GM19328 (cell line): ENCODE results near the gene PSPC1.
"Not testable (repeated sequence)": the region's sequence is repeated elsewhere in the genome, so short reads cannot be mapped to it uniquely, and the experiment has no call there.

Source experiments
- ATAC-seq: cut with Tn5 transposase; IDR thresholded peaks from one replicate; pipeline ENCODE4 v1.9.1; 2021; ENCODE audit warnings: mild to moderate bottlenecking, moderate library complexity; ENCODE audit not compliant: unreplicated experiment

Gene PSPC1, protein sequence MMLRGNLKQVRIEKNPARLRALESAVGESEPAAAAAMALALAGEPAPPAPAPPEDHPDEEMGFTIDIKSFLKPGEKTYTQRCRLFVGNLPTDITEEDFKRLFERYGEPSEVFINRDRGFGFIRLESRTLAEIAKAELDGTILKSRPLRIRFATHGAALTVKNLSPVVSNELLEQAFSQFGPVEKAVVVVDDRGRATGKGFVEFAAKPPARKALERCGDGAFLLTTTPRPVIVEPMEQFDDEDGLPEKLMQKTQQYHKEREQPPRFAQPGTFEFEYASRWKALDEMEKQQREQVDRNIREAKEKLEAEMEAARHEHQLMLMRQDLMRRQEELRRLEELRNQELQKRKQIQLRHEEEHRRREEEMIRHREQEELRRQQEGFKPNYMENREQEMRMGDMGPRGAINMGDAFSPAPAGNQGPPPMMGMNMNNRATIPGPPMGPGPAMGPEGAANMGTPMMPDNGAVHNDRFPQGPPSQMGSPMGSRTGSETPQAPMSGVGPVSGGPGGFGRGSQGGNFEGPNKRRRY

DNA sequence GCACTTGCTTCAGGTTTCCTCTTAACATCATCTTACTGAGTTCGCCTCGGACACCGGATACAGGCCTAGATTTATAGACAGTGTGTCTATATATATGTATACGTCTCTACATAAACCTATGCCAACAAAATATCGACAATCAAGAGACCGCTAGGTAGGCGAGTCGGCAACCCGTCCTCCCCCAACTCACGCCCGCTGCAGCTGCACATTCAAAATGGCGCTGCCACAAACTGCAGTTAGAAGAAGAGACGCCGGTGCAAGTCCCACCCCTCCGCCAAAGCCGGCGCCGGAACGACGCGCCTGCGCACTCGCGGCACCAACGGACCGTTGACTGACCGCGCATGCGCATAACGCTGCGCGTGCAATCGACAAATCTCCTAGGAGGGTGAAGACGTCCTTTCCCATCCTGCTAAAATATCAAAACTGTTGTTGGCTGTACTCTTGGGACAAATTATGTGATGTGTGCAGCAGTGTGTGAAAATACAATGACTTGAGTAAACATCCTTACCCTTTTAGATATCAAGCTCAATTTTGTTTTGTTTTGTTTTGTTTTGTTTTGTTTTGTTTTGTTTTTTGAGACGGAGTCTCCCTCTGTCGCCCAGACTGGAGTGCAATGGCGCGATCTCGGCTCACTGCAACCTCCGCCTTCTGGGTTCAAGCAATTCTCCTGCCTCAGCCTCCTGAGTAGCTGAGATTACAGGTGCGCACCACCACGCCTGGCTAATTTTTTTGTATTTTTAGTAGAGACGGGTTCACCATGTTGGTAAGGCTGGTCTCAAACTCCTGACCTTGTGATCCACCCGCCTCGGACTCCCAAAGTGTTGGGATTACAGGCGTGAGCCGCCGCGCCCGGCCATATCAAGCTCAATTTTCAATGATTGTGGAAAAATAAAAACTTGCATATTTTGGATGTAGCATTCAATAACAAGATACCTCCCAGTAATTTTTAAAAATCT, at the start of gene PSPC1:
TSS of gene PSPC1 (minus strand) at position 219 of the 956 bp plus-strand sequence. CDS start at position 31, 188 bp downstream.
- peak; percentile 78 for ATAC-seq

DNA sequence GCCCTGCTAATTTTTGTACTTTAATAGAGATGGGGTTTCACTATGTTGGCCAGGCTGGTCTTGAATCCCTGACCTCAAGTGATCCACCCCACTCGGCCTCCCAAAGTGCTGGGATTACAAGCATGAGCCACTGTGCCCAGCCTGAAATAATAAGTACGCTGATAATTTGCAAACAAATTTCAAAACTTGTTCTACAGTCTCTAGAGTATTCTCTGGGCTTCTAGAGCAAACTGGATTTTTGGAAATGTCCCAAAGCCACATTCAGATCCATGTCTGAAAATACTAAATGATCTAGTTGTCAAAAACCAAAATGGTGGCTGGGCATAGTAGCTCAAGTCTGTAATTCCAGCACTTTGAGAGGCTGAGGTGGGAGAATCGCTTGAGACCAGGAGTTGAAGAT, 39.9 kb upstream of the PSPC1 start:
- ATAC-seq = no peak

DNA sequence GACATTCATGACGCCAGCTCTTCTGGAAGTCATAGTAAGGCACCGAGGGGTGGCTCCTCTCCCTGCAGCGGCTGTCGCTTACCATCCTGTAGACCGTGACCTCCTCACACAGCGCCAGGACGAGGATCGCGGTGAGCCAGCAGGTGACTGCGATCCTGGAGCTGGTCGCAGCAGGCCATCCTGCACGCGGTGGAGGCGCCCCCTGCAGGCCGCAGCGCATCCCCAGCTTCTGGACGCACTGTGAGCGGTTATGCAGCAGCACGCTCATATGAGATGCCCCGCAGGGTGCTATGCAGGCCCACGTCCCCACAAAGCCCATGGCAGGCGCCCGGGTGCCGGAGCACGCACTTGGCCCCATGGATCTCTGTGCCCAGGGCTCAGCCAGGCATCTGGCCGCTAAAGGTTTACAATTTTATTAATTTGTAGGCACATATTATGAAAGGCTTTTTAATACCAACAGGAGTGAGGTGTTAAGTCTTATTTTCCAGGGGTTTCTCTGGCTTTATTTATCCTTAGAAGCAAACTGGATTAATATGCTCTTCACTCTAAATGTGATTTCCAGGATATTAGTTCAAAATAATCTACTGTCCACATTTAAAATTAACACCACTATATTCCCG, 35.6 kb upstream of the PSPC1 start:
- ATAC-seq = no peak

DNA sequence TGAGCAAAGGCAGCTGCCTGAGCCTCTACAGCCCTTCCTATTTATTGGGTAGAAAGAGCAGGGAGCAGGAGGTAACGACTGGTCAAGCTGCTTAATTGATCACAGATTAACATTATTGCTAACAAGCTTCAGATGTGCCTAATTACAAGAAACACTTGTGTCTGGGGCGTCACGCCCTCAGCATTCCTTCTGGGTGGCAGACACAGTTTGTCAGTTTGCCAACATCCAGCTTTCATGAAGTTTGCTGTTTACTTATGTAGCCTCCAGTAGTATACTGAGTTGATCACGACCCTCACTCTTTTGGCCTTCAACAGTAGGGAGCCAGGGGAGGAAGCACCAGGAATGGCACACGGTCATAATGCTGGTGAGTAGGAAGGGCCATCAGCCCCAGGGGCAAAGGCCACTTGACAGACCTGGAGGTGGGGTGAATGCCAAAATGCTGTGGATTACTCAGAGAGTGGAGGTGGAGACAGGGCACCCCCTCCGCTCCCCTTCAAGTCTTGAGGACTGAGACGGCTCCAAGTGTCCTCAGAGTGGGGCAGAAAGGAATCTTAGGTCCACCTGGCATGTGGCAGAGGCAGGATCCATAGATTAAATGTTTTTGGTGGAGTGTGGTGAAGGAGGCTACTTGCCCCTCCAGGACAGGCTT, 34.9 kb upstream of the PSPC1 start:
- ATAC-seq = no peak

DNA sequence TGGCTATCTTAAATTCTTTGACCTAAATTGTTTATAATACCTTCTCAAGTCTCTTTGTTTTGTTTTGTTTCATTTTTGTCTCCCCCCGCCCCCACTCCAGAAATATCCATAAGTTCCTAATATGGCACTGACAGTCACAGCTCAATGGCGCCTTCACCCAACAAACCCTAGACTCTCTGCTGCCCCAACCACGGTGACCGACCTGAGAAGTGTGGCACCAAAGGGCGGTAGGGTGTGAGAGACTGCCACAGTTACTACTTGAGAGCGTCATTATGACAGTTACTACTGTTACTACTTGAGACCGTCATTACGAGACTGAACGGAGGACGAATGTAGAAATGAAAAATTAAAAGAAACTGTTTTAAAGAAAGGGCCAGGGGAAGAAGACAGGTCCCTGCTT, 34.4 kb upstream of the PSPC1 start:
- ATAC-seq = no peak

DNA sequence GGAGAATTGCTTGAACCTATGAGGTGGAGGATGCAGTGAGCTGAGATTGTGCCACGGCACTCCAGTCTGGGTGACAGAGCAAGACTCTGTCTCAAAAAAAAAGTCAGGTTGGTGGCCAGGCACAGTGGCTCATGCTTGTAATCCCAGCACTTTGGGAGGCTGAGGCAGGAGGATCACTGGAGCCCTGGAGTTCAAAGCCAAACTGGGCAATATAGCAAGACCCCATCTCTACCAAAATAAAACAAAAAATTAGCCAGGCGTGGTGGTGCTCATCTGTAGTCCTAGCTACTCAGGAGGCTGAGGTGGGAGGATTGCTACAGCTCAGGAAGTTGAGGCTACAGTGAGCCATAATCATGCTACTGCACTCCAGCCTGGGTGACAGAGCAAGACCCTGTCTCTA, 33.1 kb upstream of the PSPC1 start:
- not testable (repeated sequence) for ATAC-seq

DNA sequence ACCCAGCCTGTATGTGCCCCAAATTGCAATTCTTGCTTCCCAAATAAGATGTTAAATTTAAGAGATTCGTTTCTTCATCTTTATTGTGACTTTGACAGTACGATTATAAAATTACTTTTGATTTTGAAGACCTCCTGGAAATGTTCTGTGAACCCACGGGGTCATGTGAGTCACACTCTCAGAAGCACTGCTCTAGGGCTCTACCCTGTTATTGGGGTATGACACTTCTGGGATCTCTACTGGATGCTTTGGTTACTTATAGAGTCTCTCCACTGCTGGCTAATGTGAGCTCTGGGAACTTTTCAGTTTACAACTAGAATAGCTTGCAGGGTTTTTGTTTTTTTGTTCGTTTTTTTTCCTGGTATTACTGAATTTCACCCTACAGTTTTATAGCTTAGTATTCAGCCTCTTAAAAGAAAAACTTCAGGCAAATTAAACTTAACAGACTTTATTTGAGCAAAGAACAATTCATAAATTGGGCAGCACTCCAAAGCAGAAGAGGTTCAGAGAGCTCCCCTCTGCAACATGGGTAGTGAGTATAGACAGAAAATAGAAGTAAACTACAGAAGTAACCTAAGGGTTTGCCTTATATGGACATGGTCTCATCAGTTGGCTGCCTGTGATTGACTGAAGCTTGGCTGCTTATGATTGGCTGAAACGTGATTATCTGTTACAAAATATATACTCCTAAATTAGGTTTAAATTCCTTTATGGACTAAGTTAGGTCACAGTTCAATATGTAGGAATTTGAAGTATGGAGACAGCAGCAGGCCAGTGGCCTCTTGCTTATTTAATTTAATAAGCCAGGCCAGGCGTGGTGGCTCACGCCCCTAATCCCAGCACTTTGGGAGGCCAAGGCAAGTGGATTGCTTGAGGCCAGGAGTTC, 28.5 kb upstream of the PSPC1 start:
- ATAC-seq = no peak

DNA sequence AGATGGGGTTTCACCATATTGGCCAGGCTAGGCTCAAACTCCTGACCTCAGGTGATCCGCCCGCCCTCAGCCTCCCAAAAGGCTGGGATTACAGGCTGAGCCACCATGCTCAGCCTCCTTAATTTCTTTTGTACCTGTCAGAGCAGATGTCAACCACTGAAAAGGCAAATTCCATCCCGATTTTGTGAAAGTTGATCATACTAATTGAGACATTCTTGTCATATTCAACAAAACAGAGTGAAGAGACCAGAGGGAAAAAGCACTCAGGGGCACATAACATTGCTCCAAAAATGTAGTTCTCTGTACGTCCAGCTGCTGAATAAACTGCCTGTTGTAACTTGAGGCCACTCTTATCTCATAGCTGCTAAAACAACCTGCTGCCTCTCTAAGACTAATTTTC, 27.4 kb upstream of the PSPC1 start:
- no peak for ATAC-seq

DNA sequence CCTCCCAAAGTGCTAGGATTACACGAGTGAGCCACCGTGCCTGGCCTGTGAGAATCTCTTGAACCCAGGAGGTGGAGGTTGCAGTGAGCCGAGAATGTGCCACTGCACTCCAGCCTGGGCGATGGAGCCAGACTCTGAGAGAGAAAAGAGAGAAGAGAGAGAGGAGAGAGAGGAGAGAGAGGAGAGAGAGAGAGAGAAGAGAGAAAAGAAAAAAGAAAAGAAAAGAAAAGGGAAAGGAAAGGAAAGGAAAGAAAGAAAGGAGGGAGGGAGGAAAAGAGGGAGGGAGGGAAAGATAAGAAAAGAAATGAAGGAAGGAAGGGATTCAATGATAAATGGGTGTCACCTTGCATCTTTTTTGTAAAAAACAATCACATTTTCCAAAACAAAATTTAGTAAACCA, 23.0 kb upstream of the PSPC1 start:
- ATAC-seq = no peak

DNA sequence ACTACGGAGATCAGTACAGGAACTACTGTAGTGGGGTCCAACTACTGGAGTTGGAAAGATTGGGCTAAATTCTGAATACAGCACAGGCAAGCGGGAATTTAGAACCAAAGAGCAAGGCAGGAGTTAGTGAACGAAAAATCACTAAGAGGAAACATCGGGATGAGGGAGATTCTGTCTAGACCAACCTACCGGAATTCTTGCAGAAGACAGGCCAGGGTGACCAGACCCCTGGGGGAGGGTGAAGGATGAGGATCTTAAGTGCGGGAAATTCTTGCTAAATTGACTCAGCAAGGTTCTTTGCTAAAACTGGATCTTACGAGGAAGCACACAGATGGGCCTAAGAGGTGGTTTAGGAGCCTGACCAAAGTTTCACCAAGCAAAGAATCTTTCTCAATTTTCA, 13.2 kb upstream of the PSPC1 start:
- ATAC-seq = no peak

DNA sequence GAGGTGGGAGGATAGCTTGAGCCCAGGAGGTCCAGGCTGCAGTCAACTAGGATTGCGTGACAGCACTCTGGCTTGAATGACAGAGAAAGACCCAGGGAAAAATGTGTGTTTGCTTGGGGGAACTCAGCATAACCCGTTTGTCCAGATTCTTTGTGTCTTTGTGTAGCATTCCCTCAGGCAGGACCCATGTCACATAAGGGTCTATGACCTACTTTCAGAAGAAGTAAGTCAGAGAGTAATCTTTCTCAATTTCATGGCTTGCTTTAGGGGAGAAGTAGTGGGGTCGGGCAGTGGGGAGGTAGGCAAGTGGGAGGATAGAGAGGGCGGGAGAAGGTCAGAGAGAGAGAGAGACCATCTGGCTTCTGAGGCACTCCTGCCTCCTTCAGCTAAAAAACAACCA, 11.9 kb upstream of the PSPC1 start:
- ATAC-seq = no peak

DNA sequence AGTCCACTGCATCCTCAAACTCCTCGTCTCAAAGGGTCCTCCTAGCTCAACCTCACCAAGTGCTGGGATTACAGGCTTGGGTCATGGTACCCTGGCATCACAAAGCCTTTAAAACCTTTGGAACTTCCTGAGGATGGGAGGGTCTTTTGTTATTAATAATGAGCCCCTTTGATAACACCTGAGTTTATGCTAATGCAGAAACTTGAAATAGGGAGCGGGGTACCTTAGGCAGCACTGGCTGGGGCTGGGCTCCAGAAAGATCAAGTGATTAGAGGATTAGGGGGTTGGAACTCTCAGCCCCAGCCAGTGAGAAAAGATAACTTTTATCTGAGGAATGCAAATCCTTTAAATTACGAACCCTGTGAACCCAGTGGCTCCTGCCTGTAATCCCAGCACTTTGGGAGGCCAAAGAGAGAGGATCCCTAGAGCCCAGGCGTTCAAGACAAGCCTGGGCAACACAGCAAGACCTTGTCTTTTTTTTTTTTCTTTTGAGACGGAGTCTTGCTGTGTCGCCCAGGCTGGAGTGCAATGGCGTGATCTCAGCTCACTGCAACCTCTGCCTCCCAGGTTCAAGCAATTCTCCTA, 9.3 kb upstream of the PSPC1 start:
- ATAC-seq = no peak

DNA sequence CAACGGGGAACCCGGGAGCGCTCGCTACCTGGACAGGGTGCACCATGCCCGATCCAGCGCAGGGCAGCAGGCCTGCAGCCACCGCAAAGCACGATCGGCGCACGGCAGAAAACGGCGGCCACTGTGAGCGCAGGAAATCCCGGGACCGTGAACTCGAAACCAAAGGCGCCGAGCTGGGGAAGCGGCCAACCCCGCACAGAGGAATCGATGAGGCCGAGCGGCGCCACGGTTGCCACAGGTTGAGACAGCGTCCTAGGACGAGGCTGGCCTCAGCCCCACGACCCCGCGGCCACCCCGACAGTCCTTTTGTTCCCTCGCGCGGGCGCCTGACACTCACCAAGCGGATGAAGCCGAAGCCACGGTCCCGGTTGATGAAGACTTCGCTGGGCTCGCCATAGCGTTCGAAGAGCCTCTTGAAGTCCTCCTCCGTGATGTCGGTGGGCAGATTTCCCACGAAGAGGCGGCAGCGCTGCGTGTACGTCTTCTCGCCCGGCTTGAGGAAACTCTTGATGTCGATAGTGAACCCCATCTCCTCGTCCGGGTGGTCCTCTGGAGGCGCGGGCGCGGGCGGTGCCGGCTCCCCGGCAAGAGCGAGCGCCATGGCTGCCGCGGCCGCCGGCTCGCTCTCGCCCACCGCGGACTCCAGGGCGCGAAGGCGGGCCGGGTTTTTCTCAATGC, 557 bp downstream of the PSPC1 start:
- peak; percentile 53 for ATAC-seq

DNA sequence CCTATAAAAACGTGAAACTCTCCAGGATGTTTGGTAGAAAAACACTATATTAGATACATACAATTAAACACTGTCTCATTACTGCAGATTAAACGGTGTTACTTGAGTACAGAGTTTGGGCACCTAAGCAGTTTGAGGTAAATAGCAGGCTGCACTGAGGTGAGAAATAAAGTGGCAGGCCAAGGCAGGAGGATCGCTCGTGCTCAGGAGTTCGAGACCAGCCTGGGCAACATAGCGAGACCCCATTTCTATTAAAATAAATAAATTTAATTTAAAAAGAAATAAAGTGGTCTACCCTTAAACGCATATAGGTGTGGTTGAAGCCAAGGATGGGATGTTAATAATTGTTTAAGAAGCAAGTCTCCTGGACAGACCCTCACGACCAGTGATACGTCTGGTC, 1.2 kb downstream of the PSPC1 start:
- no peak for ATAC-seq

DNA sequence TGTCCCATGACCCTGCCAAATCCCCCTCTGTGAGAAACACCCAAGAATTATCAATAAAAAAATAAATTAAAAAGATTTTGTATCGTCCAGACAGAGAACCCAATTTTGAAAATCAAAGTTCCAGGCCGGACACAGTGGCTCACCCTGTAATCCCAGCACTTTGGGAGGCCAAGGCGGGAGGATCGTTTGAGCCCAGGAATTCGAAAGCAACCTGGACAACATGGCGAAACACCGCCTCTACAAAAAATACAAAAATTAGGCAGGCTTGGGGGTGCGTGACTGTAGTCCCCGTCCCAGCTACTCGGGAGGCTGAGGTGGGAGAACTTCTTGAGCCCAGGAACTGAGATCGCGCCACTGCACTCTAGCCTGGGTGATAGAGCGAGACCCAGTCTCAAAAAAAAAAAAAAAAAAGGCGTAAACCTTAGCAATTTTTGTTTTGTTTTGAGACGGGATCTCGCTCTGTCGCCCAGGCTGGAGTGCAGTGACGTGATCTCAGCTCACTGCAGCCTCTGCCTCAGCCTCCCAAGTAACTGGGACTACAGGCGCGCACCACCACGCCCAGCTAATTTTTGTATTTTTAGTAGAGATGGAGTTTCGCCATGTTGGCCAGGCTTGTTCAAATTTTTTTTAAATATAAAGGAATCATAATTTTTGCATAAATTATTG, 1.9 kb downstream of the PSPC1 start:
- not testable (repeated sequence) for ATAC-seq

DNA sequence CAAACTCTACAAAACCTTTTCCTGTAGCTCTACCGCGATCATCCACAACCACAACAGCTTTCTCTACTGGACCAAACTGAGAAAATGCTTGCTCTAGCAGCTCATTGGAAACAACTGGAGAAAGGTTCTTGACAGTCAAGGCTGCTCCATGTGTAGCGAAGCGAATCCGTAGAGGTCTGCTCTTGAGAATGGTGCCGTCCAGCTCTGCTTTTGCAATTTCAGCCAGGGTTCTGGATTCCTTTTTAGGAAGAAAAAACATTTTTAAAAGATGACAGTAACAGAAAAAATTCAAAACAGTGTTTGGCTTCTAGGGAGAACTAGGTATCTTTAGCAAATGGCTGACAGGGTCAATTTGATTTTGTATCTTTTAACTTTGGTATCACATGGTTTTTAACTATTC, 10.4 kb downstream of the PSPC1 start:
- ATAC-seq = no peak

DNA sequence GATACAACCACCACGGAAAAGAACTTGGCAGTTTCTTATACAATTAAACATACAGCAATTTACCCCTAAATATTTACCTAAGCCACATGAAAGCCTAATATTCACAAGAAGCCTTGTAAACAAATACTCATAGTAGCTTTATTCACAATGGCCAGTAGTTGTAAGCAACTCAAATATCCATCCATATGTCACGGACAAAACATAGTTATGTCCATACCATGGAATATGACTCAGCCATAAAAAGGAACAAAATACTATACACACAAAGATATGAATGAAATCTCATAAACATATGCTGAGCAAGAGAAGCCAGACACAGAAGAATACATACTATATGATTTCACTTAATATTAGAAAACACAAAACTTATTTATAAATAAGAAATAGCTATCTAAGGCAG, 12.9 kb downstream of the PSPC1 start:
- ATAC-seq = no peak

DNA sequence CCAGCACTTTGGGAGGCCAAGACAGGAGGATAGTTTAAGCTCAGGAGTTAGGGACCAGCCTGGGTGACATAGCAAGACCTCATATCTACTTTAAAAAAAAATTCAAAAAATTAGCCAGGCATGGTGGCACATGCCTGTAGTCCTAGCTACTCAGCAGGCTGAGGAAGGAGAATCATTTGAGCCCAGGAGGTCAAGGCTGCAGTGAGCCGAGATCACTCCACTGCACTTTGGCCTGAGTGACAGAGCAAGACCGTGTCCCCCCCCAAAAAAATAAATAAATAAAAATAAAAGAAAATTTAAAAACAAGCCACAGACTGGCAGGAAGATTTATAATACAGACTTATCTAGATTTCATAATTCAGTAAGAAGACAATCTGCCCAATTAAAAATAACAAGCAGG, 14.8 kb downstream of the PSPC1 start:
- no peak for ATAC-seq
